Neural crest cell (in vitro differentiated cells): ENCODE results near the gene CAPRIN1. TPM values are rescaled to one million over a fixed set of nuclear protein-coding genes. Genes with fewer than 3 reads are reported as not detected.
A peak's percentile ranks its signal among the peaks of the same experiment; 100 is the strongest.

ENCODE experiments used
- DNase-seq: peaks from one replicate; pipeline ENCODE4 v3.0.0; 2021; ENCODE audit warnings: low read depth, mixed read lengths, low spot score
- H3K27ac Mint-ChIP-seq: one replicate; pipeline ENCODE4 v1.8.0; 2021; ENCODE audit warnings: mild to moderate bottlenecking, mixed read lengths; ENCODE audit not compliant: unreplicated experiment
- H3K27me3 Mint-ChIP-seq: 2 replicates; pipeline ENCODE4 v1.8.0; 2021; ENCODE audit warnings: low read depth, mild to moderate bottlenecking, mixed read lengths
- H3K36me3 Mint-ChIP-seq: 2 replicates; pipeline ENCODE4 v1.8.0; 2021; ENCODE audit warnings: low read depth, mild to moderate bottlenecking, mixed read lengths
- H3K4me1 Mint-ChIP-seq: 2 replicates; pipeline ENCODE4 v1.8.0; 2021; ENCODE audit warnings: mixed read lengths
- H3K4me3 Mint-ChIP-seq: one replicate; pipeline ENCODE4 v1.8.0; 2021; ENCODE audit warnings: mild to moderate bottlenecking, mixed read lengths
- H3K9me3 Mint-ChIP-seq: 2 replicates; pipeline ENCODE4 v1.8.0; 2021; ENCODE audit warnings: mixed read lengths
- total RNA-seq: library from RNA; stranded (reverse); gene quantifications from 2 replicates; pipeline ENCODE4 v1.2.1, GENCODE V29; 2021
- TF ChIP-seq, protein P1 (sequence below): fragments of 200-600 bp; sonication (generic); conservative IDR thresholded peaks from 2 replicates; pipeline ENCODE4 v1.5.0; 2021; ENCODE audit warnings: antibody characterized with exemption, mild to moderate bottlenecking

CAPRIN1 gene
- total RNA-seq, 1 donor from 2014 or later: 383 TPM

DNA sequence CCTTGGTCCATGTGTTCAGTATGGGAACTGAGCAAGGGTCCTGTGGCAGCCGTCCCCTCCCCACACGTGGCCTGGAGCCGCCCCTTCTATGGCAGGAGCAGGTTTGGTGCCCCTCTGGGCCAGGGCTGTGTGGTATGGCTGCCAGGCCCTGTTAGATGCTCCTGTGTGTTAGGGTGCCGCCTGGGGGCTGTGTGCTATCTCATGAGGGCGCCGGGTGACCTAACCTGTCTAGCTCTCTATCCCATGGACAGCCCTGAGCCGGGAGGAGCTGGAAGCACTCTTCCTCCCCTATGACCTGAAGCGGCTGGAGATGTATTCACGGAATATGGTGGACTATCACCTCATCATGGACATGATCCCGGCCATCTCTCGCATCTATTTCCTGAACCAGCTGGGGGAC lies 88.6 kb downstream of the CAPRIN1 start:
- TF ChIP-seq, protein P1, sequence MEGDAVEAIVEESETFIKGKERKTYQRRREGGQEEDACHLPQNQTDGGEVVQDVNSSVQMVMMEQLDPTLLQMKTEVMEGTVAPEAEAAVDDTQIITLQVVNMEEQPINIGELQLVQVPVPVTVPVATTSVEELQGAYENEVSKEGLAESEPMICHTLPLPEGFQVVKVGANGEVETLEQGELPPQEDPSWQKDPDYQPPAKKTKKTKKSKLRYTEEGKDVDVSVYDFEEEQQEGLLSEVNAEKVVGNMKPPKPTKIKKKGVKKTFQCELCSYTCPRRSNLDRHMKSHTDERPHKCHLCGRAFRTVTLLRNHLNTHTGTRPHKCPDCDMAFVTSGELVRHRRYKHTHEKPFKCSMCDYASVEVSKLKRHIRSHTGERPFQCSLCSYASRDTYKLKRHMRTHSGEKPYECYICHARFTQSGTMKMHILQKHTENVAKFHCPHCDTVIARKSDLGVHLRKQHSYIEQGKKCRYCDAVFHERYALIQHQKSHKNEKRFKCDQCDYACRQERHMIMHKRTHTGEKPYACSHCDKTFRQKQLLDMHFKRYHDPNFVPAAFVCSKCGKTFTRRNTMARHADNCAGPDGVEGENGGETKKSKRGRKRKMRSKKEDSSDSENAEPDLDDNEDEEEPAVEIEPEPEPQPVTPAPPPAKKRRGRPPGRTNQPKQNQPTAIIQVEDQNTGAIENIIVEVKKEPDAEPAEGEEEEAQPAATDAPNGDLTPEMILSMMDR: no peak
- DNase-seq: no peak
- Mint-ChIP-seq H3K4me1 (peaks cover 7% of the 10 kb centered on the region), H3K9me3 (no peaks in the 10 kb centered on the region), H3K36me3 (peaks cover 24% of the 10 kb centered on the region), H3K4me3 (no peak overlapping the region), H3K27me3 (no peaks in the 10 kb centered on the region), H3K27ac (no peak overlapping the region)

- H3K36me3 Mint-ChIP-seq: peaks cover 25% of the 10 kb centered on the region
- peak overlapping the region; percentile 93 for H3K27ac Mint-ChIP-seq
- no peaks in the 10 kb centered on the region for H3K9me3 Mint-ChIP-seq
- TF ChIP-seq, protein P1: no peak
- no peak for DNase-seq
- no peak overlapping the region for H3K4me3 Mint-ChIP-seq
- H3K27me3 Mint-ChIP-seq: no peaks in the 10 kb centered on the region
- peaks cover 11% of the 10 kb centered on the region for H3K4me1 Mint-ChIP-seq
Observed at GRCh38 chr11:34143048-34143447, 91.5 kb downstream of the CAPRIN1 start.

DNA sequence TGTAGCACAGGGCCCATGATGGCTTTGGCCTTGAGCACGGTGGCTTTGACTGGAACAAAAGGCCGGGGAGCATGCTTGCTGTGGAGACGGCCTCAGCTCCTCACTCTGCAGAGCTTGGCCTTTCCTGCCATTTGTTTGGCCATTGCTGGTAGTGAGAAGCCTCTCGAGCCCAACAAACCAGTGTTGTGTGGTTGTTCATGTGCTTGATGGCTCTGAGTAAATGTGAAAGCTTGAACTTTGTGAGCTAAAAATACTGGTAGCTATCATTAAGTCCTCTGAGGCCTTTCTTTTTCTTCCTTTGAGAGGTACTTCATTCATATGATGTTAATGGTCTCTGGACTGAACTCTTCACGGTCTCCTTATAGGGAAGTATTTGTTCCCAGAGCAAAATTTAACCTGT lies 93.5 kb downstream of the CAPRIN1 start:
- TF ChIP-seq, protein P1: no peak
- Mint-ChIP-seq H3K36me3 (peaks cover 25% of the 10 kb centered on the region), H3K4me1 (peaks cover 23% of the 10 kb centered on the region), H3K4me3 (no peak overlapping the region), H3K27ac (peak overlapping the region; percentile 68), H3K9me3 (no peaks in the 10 kb centered on the region), H3K27me3 (no peaks in the 10 kb centered on the region)
- DNase-seq: no peak

GRCh38 chr11:34145847-34146381 lies 94.4 kb downstream of the CAPRIN1 start:
- TF ChIP-seq, protein P1: no peak
- peak overlapping the region; percentile 2 for H3K27ac Mint-ChIP-seq

GRCh38 chr11:34146411-34146810 lies 94.9 kb downstream of the CAPRIN1 start:
- peaks cover 23% of the 10 kb centered on the region for H3K4me1 Mint-ChIP-seq
- H3K36me3 Mint-ChIP-seq: peaks cover 25% of the 10 kb centered on the region
- H3K4me3 Mint-ChIP-seq: no peak overlapping the region
- no peak for DNase-seq
- no peak overlapping the region for H3K27ac Mint-ChIP-seq
- no peaks in the 10 kb centered on the region for H3K9me3 Mint-ChIP-seq
- no peaks in the 10 kb centered on the region for H3K27me3 Mint-ChIP-seq
- TF ChIP-seq, protein P1: no peak

More at GRCh38 chr11:34145847-34146381, 94.4 kb downstream of the CAPRIN1 start:
- Mint-ChIP-seq H3K4me1 (peaks cover 23% of the 10 kb centered on the region), H3K4me3 (no peak overlapping the region), H3K9me3 (no peaks in the 10 kb centered on the region), H3K27me3 (no peaks in the 10 kb centered on the region), H3K36me3 (peaks cover 25% of the 10 kb centered on the region)
- no peak for DNase-seq
